HepG2 (cell line): Measurements from ENCODE around the gene PLA2G4B. TPM values are rescaled to one million over a fixed set of nuclear protein-coding genes. Genes with fewer than 3 reads are reported as not detected.

Source experiments
- AHR ChIP-seq: IDR thresholded peaks from 2 replicates; pipeline ENCODE4 v1.6.1; 2018; ENCODE audit warnings: missing genetic modification reagents, missing compliant biosample characterization
- ARID5B ChIP-seq: IDR thresholded peaks from 2 replicates; pipeline ENCODE4 v1.4.0; 2020; ENCODE audit warnings: mild to moderate bottlenecking, missing genetic modification reagents
- CREM ChIP-seq, 2 experiments: sonication (generic) in 1 of 2; formaldehyde crosslinking in 1 of 2; IDR thresholded peaks; 2 replicates each; pipeline versions ENCODE4 v1.4.0 to v1.6.1; 2016 to 2020; ENCODE audit warnings: antibody characterized with exemption in 1 of 2, mild to moderate bottlenecking in 1 of 2, missing genetic modification reagents in 1 of 2
- HNRNPUL1 ChIP-seq: fragments of 200-400 bp; formaldehyde crosslinking; IDR thresholded peaks from 2 replicates; pipeline ENCODE4 v1.6.1; 2017; ENCODE audit warnings: low read depth, mild to moderate bottlenecking, low read length, moderate library complexity
- HOXA9 ChIP-seq: sonication (generic); formaldehyde crosslinking; IDR thresholded peaks from 2 replicates; pipeline ENCODE4 v1.8.1; 2022; ENCODE audit warnings: missing genetic modification reagents, mild to moderate bottlenecking, moderate library complexity, borderline replicate concordance
- KLF16 ChIP-seq, 2 experiments: sonication (generic) in 1 of 2; formaldehyde crosslinking in 1 of 2; IDR thresholded peaks; 2 replicates each; pipeline versions ENCODE4 v1.6.1 to v1.8.0; 2016 to 2023; ENCODE audit warnings: missing genetic modification reagents in 2 of 2, missing compliant biosample characterization in 1 of 2
- KLF9 ChIP-seq: IDR thresholded peaks from 2 replicates; pipeline ENCODE4 v1.6.1; 2016; ENCODE audit warnings: low read depth
- MAFG ChIP-seq: sonication (generic); formaldehyde crosslinking; IDR thresholded peaks from 2 replicates; pipeline ENCODE4 v1.5.1; 2020; ENCODE audit warnings: mild to moderate bottlenecking, missing genetic modification reagents
- MAFK ChIP-seq, 2 experiments: IDR thresholded peaks in 1 of 2; conservative IDR thresholded peaks in 1 of 2; 2 replicates each; pipeline ENCODE4 v1.6.1; 2011; ENCODE audit warnings: improper control_type of control experiment in 2 of 2, low read length in 2 of 2
- NFKBIZ ChIP-seq: IDR thresholded peaks from 2 replicates; pipeline ENCODE4 v1.6.1; 2018; ENCODE audit warnings: missing genetic modification reagents, missing compliant biosample characterization
- PAXIP1 ChIP-seq: sonication (generic); formaldehyde crosslinking; conservative IDR thresholded peaks from 2 replicates; pipeline ENCODE4 v1.4.0; 2020; ENCODE audit warnings: mild to moderate bottlenecking, missing genetic modification reagents, moderate library complexity
- PBX3 ChIP-seq: sonication (generic); formaldehyde crosslinking; IDR thresholded peaks from 2 replicates; pipeline ENCODE4 v1.8.1; 2023; ENCODE audit warnings: missing genetic modification reagents, inconsistent platforms, borderline replicate concordance
- POLR2A ChIP-seq, 2 experiments: IDR thresholded peaks; 2 replicates each; pipeline ENCODE4 v1.6.1; 2011; ENCODE audit warnings: low read depth in 2 of 2, low read length in 2 of 2, mild to moderate bottlenecking in 1 of 2, moderate library complexity in 1 of 2; ENCODE audit not compliant: insufficient read depth in 1 of 2
- SALL2 ChIP-seq: sonication (generic); formaldehyde crosslinking; IDR thresholded peaks from 2 replicates; pipeline ENCODE4 v1.8.1; 2023; ENCODE audit warnings: mild to moderate bottlenecking, missing genetic modification reagents, inconsistent platforms
- SAP130 ChIP-seq: IDR thresholded peaks from 2 replicates; pipeline ENCODE4 v1.6.1; 2016; ENCODE audit warnings: low read depth
- TBX3 ChIP-seq: fragments of 450-650 bp; IDR thresholded peaks from 2 replicates; pipeline ENCODE4 v1.6.1; 2017; ENCODE audit warnings: antibody characterized with exemption, mild to moderate bottlenecking, inconsistent platforms, borderline replicate concordance
- XBP1 ChIP-seq: sonication (generic); formaldehyde crosslinking; IDR thresholded peaks from 2 replicates; pipeline ENCODE4 v1.5.0; 2020; ENCODE audit warnings: missing genetic modification reagents
- ZFX ChIP-seq: sonication (generic); formaldehyde crosslinking; IDR thresholded peaks from 2 replicates; pipeline ENCODE4 v1.4.0; 2020; ENCODE audit warnings: mild to moderate bottlenecking, low read depth, missing genetic modification reagents, moderate library complexity
- ZNF234 ChIP-seq: sonication (generic); formaldehyde crosslinking; conservative IDR thresholded peaks from 2 replicates; pipeline ENCODE4 v1.5.1; 2020; ENCODE audit warnings: mild to moderate bottlenecking, missing genetic modification reagents
- ZNF30 ChIP-seq: sonication (generic); formaldehyde crosslinking; IDR thresholded peaks from 2 replicates; pipeline ENCODE4 v1.5.0; 2020; ENCODE audit warnings: mild to moderate bottlenecking, missing genetic modification reagents
- ZNF709 ChIP-seq: sonication (generic); formaldehyde crosslinking; IDR thresholded peaks from 2 replicates; pipeline ENCODE4 v1.5.0; 2020; ENCODE audit warnings: mild to moderate bottlenecking, missing genetic modification reagents
- ZNF83 ChIP-seq: sonication (generic); formaldehyde crosslinking; IDR thresholded peaks from 2 replicates; pipeline ENCODE4 v1.4.0; 2020; ENCODE audit warnings: missing genetic modification reagents, mild to moderate bottlenecking, borderline replicate concordance
- polyA plus RNA-seq, 8 experiments: library from polyadenylated mRNA; depleted of rRNA in 3 of 8; stranded (reverse) in 7 of 8; unstranded in 1 of 8; fragments of >200 nt; fragmentation: Illumina TruSeq in 4 of 8; extraction: Trizol in 4 of 8; gene quantifications; 2 replicates each; pipeline versions ENCODE4 v1.2.1 to v1.2.3, GENCODE V29; 2011 to 2016; ENCODE audit warnings: low read depth in 4 of 8, missing spikeins in 1 of 8, mixed read lengths in 1 of 8; ENCODE audit not compliant: insufficient read depth in 1 of 8
- total RNA-seq, 5 experiments: library from RNA; depleted of rRNA; stranded (reverse); fragments of >200 nt; fragmentation: Illumina TruSeq; extraction: Trizol; gene quantifications; 2 replicates each; pipeline ENCODE4 v1.2.3, GENCODE V29; 2016; ENCODE audit warnings: low read depth in 1 of 5

Gene PLA2G4B
- total and polyA plus RNA-seq, 2 of the 13 experiments (the other 11 are each of a cell fraction or from before 2014, with no cell fraction given), result 5.1 to 8.0 TPM

GRCh38 chr15:41795996-41796856 lies 42.4 kb upstream of the PLA2G4B start (continued):
- no peak for TF ChIP-seq PBX3 (CRISPR knock-in tag)
- no peak; the same call in 1 of the 2 replicates for TF ChIP-seq SAP130 (CRISPR knock-in tag)
- no peak for TF ChIP-seq KLF9 (CRISPR knock-in tag)
- no peak for TF ChIP-seq ZNF30 (CRISPR knock-in tag)
- TF ChIP-seq ZNF709 (CRISPR knock-in tag), result no peak
- TF ChIP-seq TBX3, result no peak
- no peak for TF ChIP-seq HOXA9 (CRISPR knock-in tag)
- no peak for TF ChIP-seq ZNF234 (CRISPR knock-in tag)
- TF ChIP-seq CREM (IDR thresholded peaks at IDR 0.05), result no peak
- TF ChIP-seq CREM (CRISPR knock-in tag; IDR thresholded peaks at IDR 0.05), result no peak
- no peak for TF ChIP-seq ARID5B
- TF ChIP-seq POLR2A (IDR thresholded peaks at IDR 0.05; ENCODE audit: insufficient read depth in 1 of 2, low read depth in 2 of 2, low read length in 2 of 2), result no peak
- peak; percentile 98 for TF ChIP-seq MAFK (conservative IDR thresholded peaks at IDR 0.05 in 1 of 2, IDR thresholded peaks at IDR 0.05 in 1 of 2; ENCODE audit: low read length in 2 of 2)
- TF ChIP-seq ZFX (CRISPR knock-in tag), result peak; percentile 18; the same call in 1 of the 2 replicates
- no peak for TF ChIP-seq XBP1
- no peak for TF ChIP-seq SALL2
- no peak for TF ChIP-seq AHR (CRISPR knock-in tag)
- TF ChIP-seq ZNF83 (CRISPR knock-in tag), result no peak
- peak; percentile 87 for TF ChIP-seq MAFG
- TF ChIP-seq PAXIP1 (CRISPR knock-in tag), result peak; percentile 46
- no peak for TF ChIP-seq HNRNPUL1
- TF ChIP-seq NFKBIZ (CRISPR knock-in tag), result no peak
- no peak for TF ChIP-seq KLF16 (CRISPR knock-in tag; IDR thresholded peaks at IDR 0.05)
